Endothelial cell of umbilical vein (primary cell): ENCODE measurements around the gene DCAF5. TPM values are rescaled to one million over a fixed set of nuclear protein-coding genes. Genes with fewer than 3 reads are reported as not detected.
"Not testable (repeated sequence)": the region's sequence is repeated elsewhere in the genome, so short reads cannot be mapped to it uniquely, and the experiment has no call there.

Source experiments
- BruUV-seq: library from RNA; stranded (reverse); fragments of 400-500 nt; replicated peaks from 2 replicates; lab custom pipeline; 2021; lab: Mats Ljungman, UMichigan
- CTCF ChIA-PET: fragments of 300-600, 350-600 bp; sonication (Branson Sonifier 250); formaldehyde crosslinking; loops from one replicate; lab custom pipeline; 2021; ENCODE audit warnings: antibody characterized with exemption, inconsistent platforms; lab: Charles Lee
- POLR2A ChIA-PET: fragments of 300-600, 350-600 bp; sonication (Branson Sonifier 250); formaldehyde crosslinking; loops from one replicate; lab custom pipeline; 2021; ENCODE audit warnings: antibody characterized with exemption, inconsistent platforms; lab: Charles Lee
- DNase-seq: peaks from one replicate; pipeline ENCODE4 v3.0.0-alpha.2; 2011; ENCODE audit warnings: low read depth, low spot score
- FAIRE-seq: peaks from 2 replicates; lab custom pipeline; 2011; peaks lifted over from hg19 to GRCh38; lab: Jason Lieb, UNC
- H2AFZ ChIP-seq: 2 replicates; pipeline ENCODE4 v1.6.0; 2012; ENCODE audit warnings: low read depth, low read length, control low read depth, inconsistent platforms
- H3K27ac ChIP-seq: 2 replicates; pipeline ENCODE4 v1.5.1; 2011; ENCODE audit warnings: low read depth, mild to moderate bottlenecking, control low read depth, low read length, moderate library complexity; ENCODE audit not compliant: insufficient read depth
- H3K27me3 ChIP-seq, 2 experiments: 2 replicates each; pipeline versions ENCODE4 v1.6.0 to v1.6.1; 2011; ENCODE audit warnings: low read length in 2 of 2, mixed read lengths in 1 of 2; ENCODE audit not compliant: control insufficient read depth in 2 of 2, insufficient read depth in 2 of 2
- H3K36me3 ChIP-seq, 2 experiments: 2 replicates in 1 of 2; 3 replicates in 1 of 2; pipeline ENCODE4 v1.5.1; 2011; ENCODE audit warnings: low read length in 2 of 2, mild to moderate bottlenecking in 1 of 2, moderate library complexity in 1 of 2; ENCODE audit not compliant: control insufficient read depth in 2 of 2, insufficient read depth in 2 of 2; ENCODE audit errors: extremely low read depth in 1 of 2
- H3K4me1 ChIP-seq: 3 replicates; pipeline ENCODE4 v1.5.1; 2011; ENCODE audit warnings: mild to moderate bottlenecking, low read length; ENCODE audit not compliant: control insufficient read depth, insufficient read depth; ENCODE audit errors: extremely low read depth
- H3K4me2 ChIP-seq: 2 replicates; pipeline ENCODE4 v1.6.1; 2011; ENCODE audit warnings: low read length, control low read depth, mixed read lengths; ENCODE audit not compliant: insufficient read depth
- H3K4me3 ChIP-seq, 3 experiments: fragments of 200-600 bp in 1 of 3; sonication (generic), shearing (Covaris generic) in 1 of 3; replicated peaks in 1 of 3; 2 replicates each; pipeline ENCODE4 v1.5.1; 2011 to 2016; ENCODE audit warnings: control low read depth in 3 of 3, low read length in 3 of 3, mild to moderate bottlenecking in 2 of 3, inconsistent platforms in 1 of 3, low read depth in 1 of 3, moderate library complexity in 1 of 3; ENCODE audit not compliant: insufficient read depth in 1 of 3
- H3K79me2 ChIP-seq: 2 replicates; pipeline ENCODE4 v1.6.0; 2012; ENCODE audit warnings: low read length, inconsistent platforms; ENCODE audit not compliant: control insufficient read depth, insufficient read depth
- H3K9ac ChIP-seq: replicated peaks from 2 replicates; pipeline ENCODE3; 2011; ENCODE audit warnings: low read length, control low read depth; ENCODE audit not compliant: insufficient read depth; ENCODE audit errors: extremely low read depth
- H3K9me1 ChIP-seq: replicated peaks from 3 replicates; pipeline ENCODE4 v1.6.0; 2011; ENCODE audit warnings: mild to moderate bottlenecking, low read length; ENCODE audit not compliant: control insufficient read depth, insufficient read depth; ENCODE audit errors: extremely low read depth
- H3K9me3 ChIP-seq: replicated peaks from 2 replicates; pipeline ENCODE4 v1.5.1; 2012; ENCODE audit warnings: low read length, inconsistent platforms; ENCODE audit not compliant: control insufficient read depth, insufficient read depth
- H4K20me1 ChIP-seq: replicated peaks from 2 replicates; pipeline ENCODE3; 2011; ENCODE audit warnings: mild to moderate bottlenecking, low read length; ENCODE audit not compliant: control insufficient read depth, insufficient read depth; ENCODE audit errors: extremely low read depth
- CTCF ChIP-seq, 2 donors: IDR thresholded peaks; 1 replicate in 1 of 2; 2 replicates in 1 of 2; pipeline ENCODE4 v1.5.1; 2011; ENCODE audit warnings: low read length in 2 of 2, mild to moderate bottlenecking in 2 of 2, moderate library complexity in 2 of 2, control low read depth in 1 of 2, inconsistent platforms in 1 of 2, low read depth in 1 of 2; ENCODE audit not compliant: insufficient read depth in 1 of 2; ENCODE audit errors: extremely low read depth in 1 of 2
- FOS ChIP-seq: IDR thresholded peaks from 2 replicates; pipeline ENCODE4 v1.6.1; 2011; ENCODE audit warnings: mild to moderate bottlenecking, low read length, moderate library complexity, borderline replicate concordance; ENCODE audit not compliant: insufficient read depth
- GATA2 ChIP-seq: IDR thresholded peaks from 2 replicates; pipeline ENCODE4 v1.7.0; 2011; ENCODE audit warnings: low read depth, mild to moderate bottlenecking, moderate library complexity, mixed read lengths, low read length; ENCODE audit not compliant: insufficient read length, insufficient read depth
- JUN ChIP-seq: IDR thresholded peaks from 2 replicates; pipeline ENCODE4 v1.6.1; 2011; ENCODE audit warnings: borderline replicate concordance, low read depth; ENCODE audit not compliant: insufficient read length, insufficient read depth
- MYC ChIP-seq: IDR thresholded peaks from one replicate; pipeline ENCODE4 v1.6.1; 2011; ENCODE audit warnings: mild to moderate bottlenecking, low read depth, low read length
- POLR2A ChIP-seq: IDR thresholded peaks from 2 replicates; pipeline ENCODE4 v1.6.1; 2012; ENCODE audit warnings: low read depth, mild to moderate bottlenecking, control low read depth, low read length
- POLR2AphosphoS5 ChIP-seq: IDR thresholded peaks from 2 replicates; pipeline ENCODE4 v1.6.1; 2012; ENCODE audit warnings: low read depth, mild to moderate bottlenecking, control low read depth, low read length, moderate library complexity; ENCODE audit not compliant: insufficient read depth
- dilution Hi-C: fragments of 300-500 bp; cut with MboI; formaldehyde crosslinking; loops from one replicate; pipeline ENCODE4 v1.15.0; 2019; ENCODE audit warnings: low sequenced_read_pairs; ENCODE audit not compliant: extremely low pct_ligation_motif_present
- intact Hi-C: fragments of 100-400 bp; cut with micrococcal nuclease; formaldehyde crosslinking; loops from one replicate; pipeline ENCODE4 v1.10.0; 2022
- polyA plus RNA-seq, 4 experiments: library from polyadenylated mRNA; depleted of rRNA in 3 of 4; stranded (reverse) in 3 of 4; unstranded in 1 of 4; fragments of >200 nt; gene quantifications; 2 replicates each; pipeline versions ENCODE4 v1.2.1 to v1.2.3, GENCODE V29; 2011 to 2012; ENCODE audit warnings: missing spikeins in 1 of 4
- total RNA-seq: library from RNA; stranded (reverse); gene quantifications from 2 replicates; pipeline ENCODE4 v1.2.3, GENCODE V29; 2021
- TF ChIP-seq, protein P1 (sequence below): IDR thresholded peaks from 2 replicates; pipeline ENCODE4 v1.6.1; 2011; ENCODE audit not compliant: insufficient read depth, insufficient read length

Gene DCAF5
- total and polyA plus RNA-seq, 2 donors (not counting 3 experiments of a cell fraction or from before 2014, with no cell fraction given) = 37.9 to 52.5 TPM

- dilution Hi-C loops = no loop called here
- intact Hi-C loops = no loop called here
- no peak for DNase-seq
Observed at GRCh38 chr14:69170839-69171238, 17.9 kb upstream of the DCAF5 start.

GRCh38 chr14:69165787-69166186 is 12.9 kb upstream of the DCAF5 start:
- DNase-seq, H3K9ac ChIP-seq, H3K9me3 ChIP-seq, H2AFZ ChIP-seq, H3K36me3 ChIP-seq, intact Hi-C loops, H4K20me1 ChIP-seq, BruUV-seq, FAIRE-seq, H3K79me2 ChIP-seq, H3K4me3 ChIP-seq, H3K27me3 ChIP-seq, H3K27ac ChIP-seq, CTCF ChIA-PET, dilution Hi-C loops, H3K4me2 ChIP-seq, H3K4me1 ChIP-seq, H3K9me1 ChIP-seq, POLR2A ChIA-PET: not testable (repeated sequence)

More at GRCh38 chr14:69170839-69171238, 17.9 kb upstream of the DCAF5 start:
- peaks cover 2 to 7% of the 10 kb centered on the region in 2 experiments for H3K27me3 ChIP-seq
- H3K79me2 ChIP-seq = no peaks in the 10 kb centered on the region
- no peaks in the 10 kb centered on the region for H4K20me1 ChIP-seq
- H3K4me1 ChIP-seq = no peaks in the 10 kb centered on the region
- no peak overlapping the region for H3K27ac ChIP-seq
- no peak overlapping the region for H3K4me3 ChIP-seq
- no peak overlapping the region for H2AFZ ChIP-seq
- TF ChIP-seq GATA2 (no peak), JUN (no peak), POLR2AphosphoS5 (no peak), POLR2A (no peak), FOS (no peak), CTCF (IDR thresholded peaks at IDR 0.05; ENCODE audit: extremely low read depth in 1 of 2, insufficient read depth in 1 of 2, low read depth in 1 of 2, low read length in 2 of 2) (no peak), MYC (no peak)
- TF ChIP-seq, protein P1, sequence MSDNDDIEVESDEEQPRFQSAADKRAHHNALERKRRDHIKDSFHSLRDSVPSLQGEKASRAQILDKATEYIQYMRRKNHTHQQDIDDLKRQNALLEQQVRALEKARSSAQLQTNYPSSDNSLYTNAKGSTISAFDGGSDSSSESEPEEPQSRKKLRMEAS = no peak
- H3K9me1 ChIP-seq = no peaks in the 10 kb centered on the region
- ChIA-PET CTCF (interaction anchor here (1.0 kb wide), 1 partner anchor 41 kb away, joined by 3 read pairs; no protein-coding TSS in a partner anchor), POLR2A (no interaction called here)
- no peaks in the 10 kb centered on the region for H3K9me3 ChIP-seq
- H3K9ac ChIP-seq = no peak overlapping the region
- H3K4me2 ChIP-seq = no peak overlapping the region
- FAIRE-seq = no peak
- BruUV-seq = no TSS peak
- H3K36me3 ChIP-seq = no peaks in the 10 kb centered on the region
